ENCODE data around the gene RHBDD1.

DNA sequence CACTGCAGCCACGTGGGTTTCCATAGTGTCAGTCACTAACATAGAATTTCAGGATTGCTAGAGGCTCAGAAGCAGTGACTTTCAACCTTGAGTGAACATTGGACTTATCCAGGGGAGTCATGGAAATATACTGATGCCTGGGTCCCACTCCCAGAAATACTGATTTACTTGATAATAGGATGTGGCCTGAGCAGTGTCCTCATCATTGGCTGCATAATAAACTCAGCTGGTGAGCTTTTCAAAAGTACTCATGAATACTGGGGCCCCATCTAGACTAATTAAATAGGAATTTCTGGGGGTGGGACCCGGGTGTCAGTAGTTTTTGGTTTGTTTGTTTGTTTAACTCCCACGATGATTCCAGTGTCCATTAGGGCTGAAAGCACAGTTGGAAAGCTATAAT, 186.8 kb downstream of the RHBDD1 start:
- TF ChIP-seq, protein P1, sequence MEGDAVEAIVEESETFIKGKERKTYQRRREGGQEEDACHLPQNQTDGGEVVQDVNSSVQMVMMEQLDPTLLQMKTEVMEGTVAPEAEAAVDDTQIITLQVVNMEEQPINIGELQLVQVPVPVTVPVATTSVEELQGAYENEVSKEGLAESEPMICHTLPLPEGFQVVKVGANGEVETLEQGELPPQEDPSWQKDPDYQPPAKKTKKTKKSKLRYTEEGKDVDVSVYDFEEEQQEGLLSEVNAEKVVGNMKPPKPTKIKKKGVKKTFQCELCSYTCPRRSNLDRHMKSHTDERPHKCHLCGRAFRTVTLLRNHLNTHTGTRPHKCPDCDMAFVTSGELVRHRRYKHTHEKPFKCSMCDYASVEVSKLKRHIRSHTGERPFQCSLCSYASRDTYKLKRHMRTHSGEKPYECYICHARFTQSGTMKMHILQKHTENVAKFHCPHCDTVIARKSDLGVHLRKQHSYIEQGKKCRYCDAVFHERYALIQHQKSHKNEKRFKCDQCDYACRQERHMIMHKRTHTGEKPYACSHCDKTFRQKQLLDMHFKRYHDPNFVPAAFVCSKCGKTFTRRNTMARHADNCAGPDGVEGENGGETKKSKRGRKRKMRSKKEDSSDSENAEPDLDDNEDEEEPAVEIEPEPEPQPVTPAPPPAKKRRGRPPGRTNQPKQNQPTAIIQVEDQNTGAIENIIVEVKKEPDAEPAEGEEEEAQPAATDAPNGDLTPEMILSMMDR (IDR thresholded peaks at IDR 0.05): no peak
- TF ChIP-seq POLR2AphosphoS5 (IDR thresholded peaks at IDR 0.05) (no peak), POLR2A (IDR thresholded peaks at IDR 0.05) (no peak)
